ENCODE measurements around the gene TUBB1.
A peak's percentile ranks its signal among the peaks of the same experiment; 100 is the strongest.

Gene TUBB1

GRCh38 chr20:58975353-58975752 is 43.9 kb upstream of the TUBB1 start:
- TF ChIP-seq CTCF (IDR thresholded peaks at IDR 0.05; ENCODE audit: insufficient read depth, low read length, missing control alignments) = no peak
- ChIA-PET POLR2A (no interaction called here), CTCF (no interaction called here)
- DNase-seq (ENCODE audit: low read depth, low spot score) = no peak
- H3K4me3 ChIP-seq (ENCODE audit: low read depth, low read length) = no peak overlapping the region

GRCh38 chr20:58976061-58976730 is 43.0 kb upstream of the TUBB1 start:
- no peak overlapping the region for H3K4me3 ChIP-seq (ENCODE audit: low read depth, low read length)
- no peak for TF ChIP-seq CTCF (IDR thresholded peaks at IDR 0.05; ENCODE audit: insufficient read depth, low read length, missing control alignments)
- POLR2A ChIA-PET = interaction anchor here (0.5 kb wide), 1 partner anchor 79 kb away, joined by 3 read pairs; no protein-coding TSS in a partner anchor
- no peak for DNase-seq (ENCODE audit: low read depth, low spot score)
- CTCF ChIA-PET = interaction anchor here (0.6 kb wide), 1 partner anchor 106 kb away, joined by 3 read pairs; no protein-coding TSS in a partner anchor

GRCh38 chr20:58978351-58979190 is 40.7 kb upstream of the TUBB1 start:
- H3K4me3 ChIP-seq (ENCODE audit: low read depth, low read length) = no peak overlapping the region

GRCh38 chr20:58980711-58981627 is 38.3 kb upstream of the TUBB1 start, which contains the start of gene NELFCD:
Gene NELFCD (plus strand): TSS chr20:58981256. CDS start chr20:58981310, 54 bp downstream.
- ChIA-PET POLR2A (interaction anchor here (0.5 to 1.0 kb wide), 4 partner anchors 12 to 348 kb away, joined by 3 to 5 read pairs (median 3); no protein-coding TSS in a partner anchor), CTCF (interaction anchor here (1.0 to 3.0 kb wide), 2 partner anchors 111 to 113 kb away, joined by 3 to 13 read pairs; no protein-coding TSS in a partner anchor)
- TF ChIP-seq CTCF (IDR thresholded peaks at IDR 0.05; ENCODE audit: insufficient read depth, low read length, missing control alignments) = no peak
- DNase-seq (ENCODE audit: low read depth, low spot score) = no peak
- H3K4me3 ChIP-seq (ENCODE audit: low read depth, low read length) = peak within 1 kb of the TSS; percentile 74

More at GRCh38 chr20:58978351-58979190, 40.7 kb upstream of the TUBB1 start:
- DNase-seq (ENCODE audit: low read depth, low spot score) = no peak
- ChIA-PET CTCF (no interaction called here), POLR2A (no interaction called here)
- TF ChIP-seq CTCF (IDR thresholded peaks at IDR 0.05; ENCODE audit: insufficient read depth, low read length, missing control alignments) = no peak

- peak overlapping the region; percentile 74 for H3K4me3 ChIP-seq (ENCODE audit: low read depth, low read length)
- POLR2A ChIA-PET = interaction anchor here (0.9 to 1.0 kb wide), 2 partner anchors 11 to 92 kb away, joined by 3 read pairs; no protein-coding TSS in a partner anchor
- TF ChIP-seq CTCF (IDR thresholded peaks at IDR 0.05; ENCODE audit: insufficient read depth, low read length, missing control alignments) = no peak
- CTCF ChIA-PET = interaction anchor here (0.9 to 3.0 kb wide), 3 partner anchors 105 to 114 kb away, joined by 3 to 13 read pairs (median 3); no protein-coding TSS in a partner anchor
- no peak for DNase-seq (ENCODE audit: low read depth, low spot score)
Measured at GRCh38 chr20:58981628-58982364, 37.4 kb upstream of the TUBB1 start.

All from AG04449 (cell line).